NT2/D1 (cell line): ENCODE data around the gene NR1H3.

Experiments
- DNase-seq: peaks from one replicate; pipeline ENCODE4 v3.0.0-alpha.2; 2011; ENCODE audit warnings: low read depth, low spot score
- H3K27me3 ChIP-seq: 2 replicates; pipeline ENCODE4 v1.6.0; 2011; ENCODE audit warnings: mild to moderate bottlenecking; ENCODE audit not compliant: insufficient read length, insufficient read depth
- H3K36me3 ChIP-seq: 2 replicates; pipeline ENCODE4 v1.6.1; 2011; ENCODE audit warnings: mild to moderate bottlenecking, low read length, mixed read lengths; ENCODE audit not compliant: insufficient read depth, insufficient read length
- H3K4me1 ChIP-seq: 2 replicates; pipeline ENCODE4 v1.5.1; 2011; ENCODE audit not compliant: insufficient read depth, insufficient read length
- H3K4me3 ChIP-seq: 2 replicates; pipeline ENCODE4 v1.5.1; 2011; ENCODE audit warnings: low read depth; ENCODE audit not compliant: insufficient read length
- H3K9ac ChIP-seq: 2 replicates; pipeline ENCODE4 v1.6.0; 2011; ENCODE audit warnings: low read depth; ENCODE audit not compliant: insufficient read length
- H3K9me3 ChIP-seq: 2 replicates; pipeline ENCODE4 v1.5.1; 2011; ENCODE audit warnings: mild to moderate bottlenecking, low read length; ENCODE audit not compliant: insufficient read depth
- SUZ12 ChIP-seq: IDR thresholded peaks from 2 replicates; pipeline ENCODE4 v1.6.1; 2011; ENCODE audit not compliant: insufficient read length, insufficient read depth; ENCODE audit errors: extremely low read depth
- YY1 ChIP-seq: IDR thresholded peaks from 2 replicates; pipeline ENCODE4 v1.6.1; 2011; ENCODE audit not compliant: insufficient read length, insufficient read depth
- ZNF274 ChIP-seq: IDR thresholded peaks from 2 replicates; pipeline ENCODE4 v1.6.1; 2011; ENCODE audit warnings: mild to moderate bottlenecking, low read depth, low read length

NR1H3 gene

GRCh38 chr11:47234669-47235100 is 23.1 kb upstream of the NR1H3 start:
- Histone ChIP-seq H3K36me3 (peaks cover 47% of the 10 kb centered on the region), H3K27me3 (no peaks in the 10 kb centered on the region), H3K4me3 (no peak overlapping the region), H3K9ac (peak overlapping the region; percentile 57), H3K4me1 (peaks cover 11% of the 10 kb centered on the region), H3K9me3 (no peaks in the 10 kb centered on the region)
- TF ChIP-seq SUZ12 (no peak), YY1 (no peak), ZNF274 (no peak)
- no peak for DNase-seq

- Histone ChIP-seq H3K9ac (no peak overlapping the region), H3K4me3 (no peak overlapping the region), H3K36me3 (peaks cover 51% of the 10 kb centered on the region), H3K9me3 (no peaks in the 10 kb centered on the region), H3K27me3 (no peaks in the 10 kb centered on the region), H3K4me1 (peaks cover 11% of the 10 kb centered on the region)
- TF ChIP-seq SUZ12 (no peak), ZNF274 (no peak), YY1 (no peak)
- DNase-seq: no peak
These were observed 22.6 kb upstream of the NR1H3 start for GRCh38 chr11:47235163-47235562.

GRCh38 chr11:47236482-47236881 is 21.3 kb upstream of the NR1H3 start:
- Histone ChIP-seq H3K4me3 (no peak overlapping the region), H3K27me3 (no peaks in the 10 kb centered on the region), H3K9me3 (no peaks in the 10 kb centered on the region), H3K9ac (no peak overlapping the region), H3K4me1 (peaks cover 11% of the 10 kb centered on the region), H3K36me3 (peaks cover 56% of the 10 kb centered on the region)
- no peak for DNase-seq
- TF ChIP-seq YY1: no peak
- no peak for TF ChIP-seq SUZ12
- TF ChIP-seq ZNF274: no peak

- no peak for TF ChIP-seq ZNF274
- TF ChIP-seq YY1: no peak
- TF ChIP-seq SUZ12: no peak
- Histone ChIP-seq H3K9me3 (no peaks in the 10 kb centered on the region), H3K27me3 (no peaks in the 10 kb centered on the region), H3K4me1 (peaks cover 7% of the 10 kb centered on the region), H3K4me3 (no peak overlapping the region), H3K36me3 (peaks cover 69% of the 10 kb centered on the region), H3K9ac (no peak overlapping the region)
- DNase-seq: no peak
These were observed 17.9 kb upstream of the NR1H3 start for GRCh38 chr11:47239852-47240251.

GRCh38 chr11:47241841-47242301 is 15.9 kb upstream of the NR1H3 start:
- H3K27me3 ChIP-seq: no peaks in the 10 kb centered on the region
- TF ChIP-seq ZNF274 (no peak), YY1 (no peak), SUZ12 (no peak)

GRCh38 chr11:47242596-47243192 is 15.1 kb upstream of the NR1H3 start:
- H3K36me3 ChIP-seq: peaks cover 85% of the 10 kb centered on the region
- TF ChIP-seq SUZ12 (no peak), ZNF274 (no peak), YY1 (no peak)
- no peak overlapping the region for H3K4me3 ChIP-seq
- no peaks in the 10 kb centered on the region for H3K27me3 ChIP-seq
- no peak for DNase-seq
- no peaks in the 10 kb centered on the region for H3K9me3 ChIP-seq
- no peak overlapping the region for H3K9ac ChIP-seq
- peaks cover 3% of the 10 kb centered on the region for H3K4me1 ChIP-seq

More at GRCh38 chr11:47241841-47242301, 15.9 kb upstream of the NR1H3 start:
- peaks cover 79% of the 10 kb centered on the region for H3K36me3 ChIP-seq
- peaks cover 3% of the 10 kb centered on the region for H3K4me1 ChIP-seq
- no peak overlapping the region for H3K4me3 ChIP-seq
- no peak overlapping the region for H3K9ac ChIP-seq
- no peak for DNase-seq
- no peaks in the 10 kb centered on the region for H3K9me3 ChIP-seq

- no peak for TF ChIP-seq YY1
- no peak for TF ChIP-seq SUZ12
- no peak for TF ChIP-seq ZNF274
- H3K4me1 ChIP-seq: no peaks in the 10 kb centered on the region
- no peak for DNase-seq
- no peaks in the 10 kb centered on the region for H3K9me3 ChIP-seq
- no peak overlapping the region for H3K9ac ChIP-seq
- H3K4me3 ChIP-seq: no peak overlapping the region
- H3K36me3 ChIP-seq: peaks cover 80% of the 10 kb centered on the region
- no peaks in the 10 kb centered on the region for H3K27me3 ChIP-seq
These were observed 14.3 kb upstream of the NR1H3 start for GRCh38 chr11:47243454-47243853.
